ENCODE results near the gene GAN. TPM values are rescaled to one million over a fixed set of nuclear protein-coding genes. Genes with fewer than 3 reads are reported as not detected.

Gene GAN
- total RNA-seq, 4 donors from 2014 or later = 5.0 to 8.0 (median 6.4) TPM

GRCh38 chr16:81277541-81278080 is 37.2 kb upstream of the GAN start:
- no peak for ATAC-seq
- TF ChIP-seq, protein P1, sequence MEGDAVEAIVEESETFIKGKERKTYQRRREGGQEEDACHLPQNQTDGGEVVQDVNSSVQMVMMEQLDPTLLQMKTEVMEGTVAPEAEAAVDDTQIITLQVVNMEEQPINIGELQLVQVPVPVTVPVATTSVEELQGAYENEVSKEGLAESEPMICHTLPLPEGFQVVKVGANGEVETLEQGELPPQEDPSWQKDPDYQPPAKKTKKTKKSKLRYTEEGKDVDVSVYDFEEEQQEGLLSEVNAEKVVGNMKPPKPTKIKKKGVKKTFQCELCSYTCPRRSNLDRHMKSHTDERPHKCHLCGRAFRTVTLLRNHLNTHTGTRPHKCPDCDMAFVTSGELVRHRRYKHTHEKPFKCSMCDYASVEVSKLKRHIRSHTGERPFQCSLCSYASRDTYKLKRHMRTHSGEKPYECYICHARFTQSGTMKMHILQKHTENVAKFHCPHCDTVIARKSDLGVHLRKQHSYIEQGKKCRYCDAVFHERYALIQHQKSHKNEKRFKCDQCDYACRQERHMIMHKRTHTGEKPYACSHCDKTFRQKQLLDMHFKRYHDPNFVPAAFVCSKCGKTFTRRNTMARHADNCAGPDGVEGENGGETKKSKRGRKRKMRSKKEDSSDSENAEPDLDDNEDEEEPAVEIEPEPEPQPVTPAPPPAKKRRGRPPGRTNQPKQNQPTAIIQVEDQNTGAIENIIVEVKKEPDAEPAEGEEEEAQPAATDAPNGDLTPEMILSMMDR (IDR thresholded peaks at IDR 0.05 in 4 of 5, conservative IDR thresholded peaks at IDR 0.05 in 1 of 5) = no peak
- no peak for TF ChIP-seq POLR2A (IDR thresholded peaks at IDR 0.05)
- DNase-seq = no peak
- H3K9me3 ChIP-seq = no peaks in the 10 kb centered on the region
- in situ Hi-C loops (cut with MboI; ENCODE audit: low sequenced_read_pairs in 4 of 4) (no loop called here), intact Hi-C loops (cut with DNase I; ENCODE audit: low total_unique reads) (no loop called here)
- no peak overlapping the region for H3K27ac ChIP-seq
- H3K27me3 ChIP-seq = no peaks in the 10 kb centered on the region
- no peaks in the 10 kb centered on the region for H3K4me1 ChIP-seq
- no peaks in the 10 kb centered on the region for H3K36me3 ChIP-seq
- no peak overlapping the region for H3K4me3 ChIP-seq

- no peak for DNase-seq
- Histone ChIP-seq H3K27me3 (no peaks in the 10 kb centered on the region), H3K36me3 (no peaks in the 10 kb centered on the region), H3K9me3 (no peaks in the 10 kb centered on the region), H3K27ac (no peak overlapping the region), H3K4me1 (no peaks in the 10 kb centered on the region), H3K4me3 (no peak overlapping the region)
- in situ Hi-C loops (cut with MboI; ENCODE audit: low sequenced_read_pairs in 4 of 4) (no loop called here), intact Hi-C loops (cut with DNase I; ENCODE audit: low total_unique reads) (no loop called here)
- TF ChIP-seq POLR2A (IDR thresholded peaks at IDR 0.05) = no peak
- TF ChIP-seq, protein P1 (IDR thresholded peaks at IDR 0.05 in 4 of 5, conservative IDR thresholded peaks at IDR 0.05 in 1 of 5) = no peak
- ATAC-seq = no peak
Measured at GRCh38 chr16:81278526-81278925, 36.2 kb upstream of the GAN start.

DNA sequence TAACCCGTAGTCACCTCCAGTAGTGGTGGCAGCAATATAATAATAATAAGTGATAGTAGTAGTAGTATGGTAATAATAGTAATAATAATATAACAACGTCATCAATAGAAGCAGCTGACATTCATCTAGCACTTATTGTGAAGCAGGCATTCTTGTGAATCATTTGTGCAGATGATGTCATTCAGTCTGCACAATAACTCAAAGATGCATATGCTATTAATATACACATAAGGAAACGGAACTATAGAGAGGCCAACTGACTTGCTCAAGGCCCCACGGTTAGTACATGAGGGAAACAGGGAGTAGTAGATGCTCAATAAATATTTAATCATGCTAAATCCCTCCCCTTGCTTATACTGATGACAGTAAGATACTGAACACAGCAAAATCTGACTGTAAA is 35.4 kb upstream of the GAN start:
- no peak overlapping the region for H3K4me3 ChIP-seq
- no peak overlapping the region for H3K27ac ChIP-seq
- DNase-seq = no peak
- H3K4me1 ChIP-seq = no peaks in the 10 kb centered on the region
- TF ChIP-seq, protein P1 (IDR thresholded peaks at IDR 0.05 in 4 of 5, conservative IDR thresholded peaks at IDR 0.05 in 1 of 5) = no peak
- no peak for TF ChIP-seq POLR2A (IDR thresholded peaks at IDR 0.05)
- H3K36me3 ChIP-seq = no peaks in the 10 kb centered on the region
- in situ Hi-C loops (cut with MboI; ENCODE audit: low sequenced_read_pairs in 4 of 4) (no loop called here), intact Hi-C loops (cut with DNase I; ENCODE audit: low total_unique reads) (no loop called here)
- no peak for ATAC-seq
- no peaks in the 10 kb centered on the region for H3K9me3 ChIP-seq
- H3K27me3 ChIP-seq = no peaks in the 10 kb centered on the region

DNA sequence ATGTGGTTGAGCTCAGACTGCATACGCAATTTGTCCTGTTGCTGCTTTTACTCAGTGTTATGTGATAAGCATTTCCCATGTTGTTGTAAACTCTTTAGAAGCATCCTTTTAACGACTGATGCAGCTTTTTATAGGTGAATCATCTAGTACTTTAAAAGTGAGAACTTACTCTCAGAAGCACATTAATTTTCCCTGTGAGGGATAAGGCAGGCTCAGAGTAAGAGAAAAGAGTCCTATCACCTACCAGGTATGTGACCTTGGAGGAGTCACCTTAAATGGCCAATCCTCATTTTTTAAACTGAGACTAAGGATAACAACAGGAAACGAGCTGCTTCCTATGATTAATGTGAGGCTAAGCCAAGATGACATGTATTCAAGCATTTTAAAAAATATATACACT is 34.4 kb upstream of the GAN start:
- no peaks in the 10 kb centered on the region for H3K9me3 ChIP-seq
- ATAC-seq = no peak

More for the DNA sequence above, 34.4 kb upstream of the GAN start:
- Histone ChIP-seq H3K4me3 (no peak overlapping the region), H3K27me3 (no peaks in the 10 kb centered on the region), H3K27ac (no peak overlapping the region), H3K4me1 (no peaks in the 10 kb centered on the region), H3K36me3 (no peaks in the 10 kb centered on the region)
- DNase-seq = no peak
- TF ChIP-seq, protein P1 (IDR thresholded peaks at IDR 0.05 in 4 of 5, conservative IDR thresholded peaks at IDR 0.05 in 1 of 5) = no peak
- TF ChIP-seq POLR2A (IDR thresholded peaks at IDR 0.05) = no peak
- intact Hi-C loops (cut with DNase I; ENCODE audit: low total_unique reads) = no loop called here
- in situ Hi-C loops (cut with MboI; ENCODE audit: low sequenced_read_pairs in 4 of 4) = no loop called here
